Fibroblast of mammary gland (primary cell): Measurements from ENCODE around the gene ZRANB1.

Experiments used
- DNase-seq: peaks from one replicate; pipeline ENCODE4 v3.0.0-alpha.2; 2010; ENCODE audit warnings: low read depth
- H3K4me3 ChIP-seq: 2 replicates; pipeline ENCODE4 v1.5.1; 2011; ENCODE audit warnings: low read depth, mild to moderate bottlenecking, low read length, moderate library complexity; ENCODE audit not compliant: control insufficient read depth
- CTCF ChIP-seq: conservative IDR thresholded peaks from 2 replicates; pipeline ENCODE4 v1.5.1; 2011; ENCODE audit warnings: low read depth, low read length, inconsistent platforms; ENCODE audit not compliant: control insufficient read depth, insufficient read depth

Gene ZRANB1

GRCh38 chr10:124990671-124991625 lies 49.0 kb downstream of the ZRANB1 start:
- H3K4me3 ChIP-seq: no peak overlapping the region
- TF ChIP-seq CTCF: no peak
- no peak for DNase-seq

- no peak overlapping the region for H3K4me3 ChIP-seq
- no peak for DNase-seq
- TF ChIP-seq CTCF: no peak
These were observed 49.9 kb downstream of the ZRANB1 start for GRCh38 chr10:124991835-124992234.

GRCh38 chr10:124992462-124993344 lies 50.8 kb downstream of the ZRANB1 start:
- TF ChIP-seq CTCF: peak; percentile 55
- DNase-seq: peak; percentile 75
- H3K4me3 ChIP-seq: no peak overlapping the region

GRCh38 chr10:124993345-124993708 lies 51.4 kb downstream of the ZRANB1 start:
- no peak for TF ChIP-seq CTCF
- DNase-seq: no peak
- no peak overlapping the region for H3K4me3 ChIP-seq

GRCh38 chr10:124993736-124994451 lies 52.0 kb downstream of the ZRANB1 start:
- TF ChIP-seq CTCF: no peak
- no peak overlapping the region for H3K4me3 ChIP-seq
- no peak for DNase-seq
